NCI-H2029 treated with DMSO at 0.1 percent for 48 hours (cell line): ENCODE results near the gene RIMBP3C.
"Not testable (repeated sequence)": the region's sequence is repeated elsewhere in the genome, so short reads cannot be mapped to it uniquely, and the experiment has no call there.

Experiments used
- DNase-seq: peaks from one replicate; lab custom pipeline; 2025; lab: John Stamatoyannopoulos, UW

RIMBP3C gene

DNA sequence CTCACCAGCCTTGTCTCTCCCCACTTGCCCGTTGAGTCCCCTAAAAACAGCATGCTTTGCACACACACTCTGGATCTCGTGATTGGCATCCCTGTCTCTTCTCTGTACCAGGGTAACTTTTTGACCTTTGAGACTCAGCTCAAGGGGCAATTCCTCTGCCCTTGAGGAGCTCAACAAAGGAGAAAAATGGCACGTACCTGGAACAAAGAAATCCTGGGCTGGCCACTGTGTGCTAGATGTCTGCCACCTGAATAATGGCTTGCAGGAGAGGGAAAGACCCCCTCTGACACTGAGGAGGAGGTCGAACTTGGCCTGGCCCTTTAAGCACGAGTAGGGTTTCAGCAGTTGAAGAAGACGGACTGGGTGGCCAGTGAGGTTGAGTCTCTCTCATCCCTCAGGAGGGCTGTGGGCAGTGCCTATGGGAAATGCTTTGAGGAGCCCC is 22.1 kb upstream of the RIMBP3C start:
- DNase-seq: no peak

DNA sequence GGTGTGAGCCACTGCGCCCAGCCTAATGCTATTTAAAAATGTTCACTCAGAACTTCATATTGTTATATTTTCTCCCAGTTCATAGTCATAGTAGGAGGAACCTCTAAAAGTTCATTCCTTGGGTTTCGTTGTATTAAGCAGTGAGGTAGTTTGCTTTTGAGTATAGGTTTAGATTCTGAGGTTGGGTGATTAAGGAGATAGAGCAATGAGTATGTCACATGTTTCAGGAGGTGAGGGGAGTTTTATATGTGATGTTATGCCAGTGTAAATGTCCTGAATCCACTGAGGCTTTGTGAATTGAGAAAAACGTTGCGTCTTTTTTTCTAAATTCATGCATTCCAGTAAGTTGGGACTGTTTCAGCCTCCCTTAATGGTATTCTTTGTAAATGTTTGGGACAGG is 20.4 kb upstream of the RIMBP3C start:
- no peak for DNase-seq

DNA sequence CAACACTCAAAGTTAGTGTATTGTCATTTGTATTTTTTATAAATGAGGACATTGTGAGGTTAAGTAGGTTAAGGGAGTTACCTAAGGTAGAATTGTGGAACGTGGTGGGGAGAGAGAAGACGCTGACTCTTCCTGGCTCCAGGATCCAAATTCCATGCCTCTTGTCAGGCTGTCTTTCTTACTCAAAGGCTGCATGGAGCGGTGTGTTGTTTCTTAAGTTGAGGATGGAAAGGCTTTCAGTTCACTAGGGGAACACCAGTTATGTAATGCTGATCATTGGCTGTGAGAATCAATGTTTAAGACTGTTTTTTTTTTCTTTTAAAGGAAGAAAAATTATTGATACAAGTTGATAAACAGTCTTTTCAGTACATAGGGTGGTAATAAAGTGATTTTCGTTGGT is 19.1 kb upstream of the RIMBP3C start:
- no peak for DNase-seq

DNA sequence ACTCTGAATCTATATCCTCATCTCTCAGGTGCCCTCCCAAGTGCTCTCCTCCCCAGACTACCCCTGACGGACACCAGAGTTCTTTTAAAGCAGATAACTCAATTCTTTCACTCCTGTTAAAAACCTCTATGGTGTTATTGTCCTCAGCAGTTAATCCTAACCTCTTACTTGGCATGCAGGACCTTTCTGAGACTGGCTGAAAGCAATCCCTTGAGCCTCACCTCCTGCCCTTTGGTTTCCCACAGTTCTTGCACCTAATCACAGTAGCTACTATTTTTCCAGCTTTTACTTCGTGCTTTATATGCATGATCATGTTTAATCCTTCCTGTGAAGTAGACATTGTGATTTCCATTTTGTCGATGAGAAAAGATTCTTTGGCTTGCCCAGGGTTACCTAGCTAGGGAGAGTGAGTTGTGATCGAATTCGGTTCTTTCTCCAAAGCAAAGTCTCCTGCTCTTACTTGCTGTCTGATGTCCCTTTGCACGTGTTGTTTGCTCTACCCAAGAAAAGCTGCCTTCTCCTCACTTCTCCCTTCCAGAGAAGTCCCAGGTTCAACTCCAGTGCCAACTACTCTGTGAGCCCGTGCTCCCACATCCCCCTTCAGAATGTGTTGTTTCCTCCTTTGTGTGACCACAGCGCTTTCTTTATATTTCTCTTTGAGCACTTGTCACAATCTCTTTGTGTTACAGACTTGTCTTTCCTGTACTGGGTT is 18.4 kb upstream of the RIMBP3C start:
- no peak for DNase-seq

DNA sequence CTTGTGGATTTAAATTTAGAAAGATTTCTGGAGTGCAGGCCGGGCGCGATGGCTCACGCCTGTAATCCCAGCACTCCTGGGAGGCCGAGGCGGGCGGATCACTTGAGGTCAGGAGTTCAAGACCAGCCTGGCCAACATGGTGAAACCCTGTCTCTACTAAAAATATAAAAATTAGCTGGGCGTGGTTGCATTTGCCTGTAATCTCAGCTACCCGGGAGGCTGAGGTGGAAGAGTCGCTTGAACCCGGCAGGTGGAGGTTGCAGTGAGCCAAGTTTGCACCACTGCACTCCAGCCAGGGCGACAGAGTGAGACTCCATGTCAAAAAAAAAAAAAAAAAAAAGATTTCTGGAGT is 17.8 kb upstream of the RIMBP3C start:
- not testable (repeated sequence) for DNase-seq

DNA sequence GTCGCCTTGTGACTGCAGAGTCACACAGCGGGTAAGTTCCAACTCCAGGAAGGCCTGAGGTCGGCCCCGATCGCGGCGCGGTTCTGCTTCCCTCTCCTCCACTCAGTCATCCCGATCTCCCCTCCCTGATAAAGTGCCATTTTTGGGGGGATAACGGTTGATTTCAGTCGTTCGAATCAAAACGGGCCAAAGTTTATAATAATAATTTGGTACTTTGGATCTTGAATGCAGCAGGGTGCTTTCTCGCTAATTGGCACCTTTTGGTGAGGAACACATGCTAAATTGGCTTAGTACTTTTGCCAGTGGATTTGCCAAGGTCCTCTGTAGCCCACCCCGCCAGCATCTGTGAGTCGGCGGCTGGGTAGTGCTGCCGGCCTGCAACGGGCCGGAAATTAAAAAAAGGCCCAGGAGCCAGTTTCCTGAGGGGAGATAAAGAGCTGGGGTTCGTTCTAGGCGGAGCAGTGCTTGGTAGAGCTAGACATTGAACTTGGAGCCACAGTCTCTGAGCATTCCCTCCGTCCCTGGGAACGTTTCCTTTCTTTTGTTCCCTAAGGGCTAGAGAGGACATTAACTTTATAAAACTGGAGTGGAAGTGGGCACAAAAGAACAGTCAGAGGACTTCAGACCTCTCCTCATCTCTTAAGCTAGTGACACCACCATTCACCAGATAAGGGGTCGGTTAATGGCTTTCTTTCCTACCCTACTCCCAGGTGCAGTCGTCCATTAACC is 17.2 kb upstream of the RIMBP3C start:
- DNase-seq: no peak

DNA sequence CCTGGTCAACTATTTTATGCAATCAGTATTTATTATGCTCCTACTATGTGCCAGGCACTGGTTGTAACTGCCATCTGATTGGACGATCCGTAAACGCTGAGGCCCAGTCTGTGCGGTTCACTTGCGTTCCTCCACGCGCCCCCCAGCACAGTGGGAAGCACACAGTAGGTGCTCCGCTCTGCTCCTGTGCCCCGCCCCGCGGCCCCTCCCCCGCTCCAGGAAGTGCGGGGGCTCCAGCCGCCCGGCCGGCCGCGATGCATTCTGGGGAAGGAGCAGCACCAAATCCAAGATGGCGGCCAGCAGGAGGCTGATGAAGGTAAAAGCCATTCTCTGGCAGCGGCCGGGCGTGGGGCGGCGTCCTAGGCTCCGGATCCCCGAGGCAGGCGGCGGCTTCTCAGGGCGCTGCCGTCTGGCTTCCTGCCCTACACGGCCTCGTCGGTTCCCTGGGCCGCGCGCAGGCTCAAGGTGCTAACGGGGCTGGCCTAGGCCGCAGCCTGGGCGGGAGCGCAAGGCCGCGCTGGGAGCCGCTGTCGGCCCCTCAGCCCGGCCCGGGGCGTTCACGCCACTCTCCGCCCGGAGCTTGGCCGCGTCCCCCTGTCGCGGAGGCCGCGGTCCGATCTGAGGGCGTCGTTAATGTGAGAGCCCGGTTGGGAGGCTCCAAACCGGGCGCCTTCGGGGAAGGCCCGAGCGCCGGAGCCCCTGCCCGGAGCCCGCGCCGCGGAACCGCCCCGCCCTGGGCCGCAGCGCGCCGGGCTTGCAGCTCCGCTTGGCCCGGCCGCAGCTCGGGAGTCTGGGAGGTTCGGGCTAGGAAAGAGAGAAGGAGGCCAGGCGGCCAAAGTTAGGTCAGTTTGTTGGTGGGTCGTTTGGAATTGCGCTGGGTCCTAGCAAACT is 16.4 kb upstream of the RIMBP3C start, which contains the start of gene UBE2L3:
TSS of gene UBE2L3 (plus strand) at position 259 of the 891 bp plus-strand sequence. CDS start at position 290, 31 bp downstream.
- DNase-seq: no peak

DNA sequence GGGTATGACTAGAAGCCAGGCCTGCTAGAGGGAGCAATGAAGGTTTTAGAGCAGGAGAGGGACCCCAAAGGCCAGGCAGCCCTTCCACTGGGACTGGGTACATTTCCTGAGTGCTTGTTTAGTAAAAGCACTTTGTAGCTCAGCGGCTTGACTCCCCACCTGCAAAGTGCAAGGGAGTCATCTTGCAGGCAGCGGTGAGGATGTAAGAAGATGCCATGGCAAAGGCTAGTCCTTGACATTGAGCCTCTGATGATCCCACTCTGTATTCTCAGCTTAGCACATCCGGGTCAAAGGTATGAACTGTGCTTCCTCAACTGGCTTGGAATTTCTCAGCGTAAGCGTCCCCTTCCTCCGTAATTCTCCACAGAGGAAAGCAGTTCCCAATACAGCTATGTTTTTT is 13.2 kb upstream of the RIMBP3C start:
- DNase-seq: no peak

DNA sequence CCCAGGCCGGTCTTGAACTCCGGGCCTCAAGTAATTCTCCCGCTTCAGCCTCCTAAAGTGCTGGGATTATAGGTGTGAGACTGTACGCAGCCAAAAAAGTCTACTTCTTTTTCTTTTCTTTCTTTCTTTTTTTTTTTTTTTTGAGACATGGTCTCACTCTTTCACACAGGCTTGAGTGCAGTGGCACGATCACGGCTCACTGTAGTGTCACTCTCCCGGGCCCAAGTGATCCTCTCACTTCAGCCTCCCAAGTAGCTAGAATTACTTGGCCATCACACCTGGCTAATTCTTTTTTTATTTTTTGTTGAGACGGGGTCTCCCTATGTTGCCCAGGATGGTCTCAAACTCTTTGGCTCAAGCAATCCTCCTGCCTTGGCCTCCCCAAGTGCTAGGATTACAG is 12.7 kb upstream of the RIMBP3C start:
- no peak for DNase-seq

DNA sequence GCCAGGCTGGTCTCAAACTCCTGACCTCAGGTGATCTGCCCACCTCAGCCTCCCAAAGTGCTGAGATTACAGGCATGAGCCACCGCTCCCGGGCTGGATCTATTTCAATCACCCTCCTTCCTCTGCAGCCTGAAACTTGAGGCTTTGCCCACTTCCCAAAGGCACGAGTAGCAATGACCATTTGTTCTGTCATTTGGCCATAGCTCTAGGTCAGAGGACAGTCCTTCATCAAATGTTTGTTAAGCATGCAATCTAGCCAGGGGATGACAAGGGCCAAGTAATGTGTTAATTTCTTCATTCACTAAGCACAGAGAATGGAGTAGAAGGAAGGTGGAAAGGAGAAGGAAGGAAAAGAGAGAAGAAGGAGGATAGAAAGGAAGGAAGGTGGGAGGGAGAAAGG is 9.4 kb upstream of the RIMBP3C start:
- DNase-seq: not testable (repeated sequence)

DNA sequence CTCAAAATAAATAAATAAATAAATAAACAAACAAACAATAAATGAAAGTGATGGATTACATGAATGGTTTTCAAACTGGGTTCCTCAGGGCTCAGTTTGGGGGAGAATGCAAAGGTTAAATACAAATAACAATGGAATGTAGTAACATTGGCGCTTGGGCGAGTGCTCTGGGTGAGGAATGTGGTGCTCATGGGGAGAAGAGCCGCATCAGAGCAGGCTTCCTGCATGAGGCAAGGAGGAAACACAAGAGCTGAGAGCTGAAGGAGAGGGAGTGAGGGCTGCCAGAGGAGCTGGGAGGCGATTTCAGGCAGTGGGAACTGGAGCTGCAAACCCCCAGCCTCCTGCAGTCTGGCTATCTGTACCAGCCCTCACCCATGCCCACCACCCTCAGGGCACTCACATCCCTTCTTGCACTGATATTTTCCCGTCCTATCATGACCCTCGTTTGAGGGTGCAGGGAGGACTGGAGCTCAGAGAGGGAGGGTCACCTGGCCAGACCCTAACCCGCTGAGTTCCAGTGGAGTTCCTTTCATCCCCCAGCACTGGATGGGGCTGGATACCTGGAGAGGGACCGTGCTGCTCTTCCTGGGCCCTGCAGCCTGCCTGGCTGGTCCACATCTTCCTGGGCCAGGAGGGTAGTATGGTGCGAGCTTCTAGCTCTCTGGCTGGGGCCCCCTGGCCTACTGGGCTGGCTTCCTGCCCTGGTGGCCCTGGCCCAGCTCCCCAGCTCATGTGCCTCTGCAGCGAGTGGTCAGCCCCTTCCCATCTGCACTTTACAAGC is 8.3 kb upstream of the RIMBP3C start:
- not testable (repeated sequence) for DNase-seq

DNA sequence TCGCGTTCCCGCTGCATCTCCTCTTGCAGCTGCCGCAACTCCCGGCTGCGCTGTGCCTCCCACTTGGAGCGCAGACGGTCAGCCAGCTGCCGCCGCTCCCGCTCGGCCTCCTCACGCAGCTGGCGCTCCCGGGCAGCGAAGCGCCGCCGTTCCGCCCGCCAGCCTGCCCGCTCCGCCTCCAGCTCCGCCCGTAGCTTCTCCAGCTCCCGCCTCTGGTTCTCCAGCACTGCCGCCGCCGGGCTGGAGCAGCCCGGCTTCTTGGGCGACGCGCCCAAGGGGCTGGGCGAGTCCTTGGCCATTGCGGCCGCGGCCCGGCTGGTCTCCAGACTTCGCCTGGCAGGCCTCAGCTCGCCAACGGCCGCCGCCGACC is 598 bp downstream of the RIMBP3C start:
- not testable (repeated sequence) for DNase-seq

DNA sequence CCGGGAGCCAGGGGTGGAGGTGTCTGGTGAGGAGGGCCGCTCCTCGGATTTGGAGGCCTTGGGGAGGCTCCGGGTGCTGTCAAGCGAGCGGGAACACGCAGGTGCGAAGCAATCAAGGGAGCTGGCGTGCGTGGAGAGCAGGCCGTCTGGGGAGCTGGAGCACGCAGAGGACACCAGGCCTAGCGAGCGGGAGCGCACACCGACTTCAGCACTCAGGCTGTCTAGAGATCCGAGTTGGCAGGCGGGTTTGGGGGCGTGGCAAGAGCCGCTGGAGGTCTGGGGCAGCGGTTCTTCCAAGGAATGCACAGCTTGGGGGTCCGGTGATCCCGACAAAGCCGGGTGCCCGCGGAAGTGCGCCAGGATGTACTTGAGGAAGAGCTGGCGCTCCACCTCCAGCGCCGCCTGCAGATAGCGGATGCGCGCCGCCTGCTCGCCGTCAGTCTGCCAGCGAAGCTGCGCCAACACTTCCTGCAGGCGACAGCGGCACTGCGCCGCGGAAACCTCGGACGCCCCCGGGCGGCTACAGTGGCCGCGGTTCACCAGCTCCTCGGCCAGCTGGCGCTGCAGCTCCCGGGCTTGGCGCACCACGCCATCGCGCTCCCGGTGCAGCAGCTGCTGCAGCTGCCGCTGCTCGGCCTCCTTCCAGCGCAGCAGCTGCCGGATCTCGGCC is 1.1 kb downstream of the RIMBP3C start:
- not testable (repeated sequence) for DNase-seq

DNA sequence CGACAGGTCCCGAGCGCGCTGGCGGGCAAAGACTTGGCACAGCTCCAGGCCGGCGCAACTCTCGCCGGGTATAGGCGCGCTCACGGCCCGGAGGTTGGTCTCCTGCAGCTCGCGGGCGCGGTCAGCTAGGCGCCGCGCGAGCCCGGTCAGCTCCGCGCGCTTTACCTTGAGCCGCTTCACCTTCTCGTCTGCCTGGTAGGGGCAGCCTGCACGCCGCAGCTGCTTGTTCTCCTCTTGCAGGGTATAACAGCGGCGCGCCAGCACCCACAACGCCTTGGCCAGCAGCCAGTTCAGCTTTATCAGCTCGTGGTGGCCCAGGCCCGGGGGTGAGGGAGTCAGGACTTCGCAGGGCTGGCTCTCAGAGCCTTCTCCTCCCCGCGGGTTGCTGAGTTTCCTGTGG is 1.7 kb downstream of the RIMBP3C start:
- not testable (repeated sequence) for DNase-seq

DNA sequence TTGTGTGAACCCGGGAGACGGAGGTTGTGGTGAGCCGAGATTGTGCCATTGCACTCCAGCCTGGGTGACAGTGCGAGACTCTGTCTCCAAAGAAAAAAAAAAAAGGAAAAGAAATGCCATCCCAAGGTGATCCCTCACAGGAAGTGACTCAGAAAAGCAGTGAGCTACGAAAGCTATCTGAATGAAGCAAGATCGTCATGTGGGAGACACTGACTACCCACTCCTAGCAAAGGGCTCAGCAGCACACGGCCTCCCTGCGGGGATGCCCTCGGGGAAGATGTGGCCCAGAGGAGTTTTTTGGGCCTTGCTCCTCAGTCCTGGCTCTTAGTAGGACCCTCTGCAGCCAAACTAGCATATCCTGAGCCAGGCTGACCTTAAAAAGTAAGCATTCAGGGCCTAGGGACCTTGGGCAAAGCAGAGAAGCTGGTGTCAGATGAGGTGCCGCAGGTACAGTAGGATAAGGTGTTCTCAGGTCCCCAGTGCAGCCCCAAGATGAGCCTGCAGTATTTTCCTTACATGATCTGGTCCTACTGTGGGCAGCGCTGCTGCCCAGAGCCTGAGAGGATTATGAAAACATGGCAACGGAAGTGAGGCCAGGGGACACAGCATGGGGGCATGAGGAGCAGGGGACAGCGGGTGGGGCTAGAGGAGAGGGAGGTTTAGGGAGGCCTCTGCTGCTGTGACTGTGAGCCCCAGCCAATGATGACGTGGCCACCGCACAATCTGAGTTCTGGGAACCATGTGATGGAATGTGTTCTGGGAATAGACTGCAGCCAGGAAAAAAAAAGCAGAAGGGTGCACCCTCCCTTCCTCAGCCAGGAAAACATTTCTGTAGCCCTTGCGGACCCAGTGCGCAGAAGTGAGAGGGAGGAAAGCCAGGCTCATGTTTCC is 6.6 kb downstream of the RIMBP3C start:
- DNase-seq: not testable (repeated sequence)

DNA sequence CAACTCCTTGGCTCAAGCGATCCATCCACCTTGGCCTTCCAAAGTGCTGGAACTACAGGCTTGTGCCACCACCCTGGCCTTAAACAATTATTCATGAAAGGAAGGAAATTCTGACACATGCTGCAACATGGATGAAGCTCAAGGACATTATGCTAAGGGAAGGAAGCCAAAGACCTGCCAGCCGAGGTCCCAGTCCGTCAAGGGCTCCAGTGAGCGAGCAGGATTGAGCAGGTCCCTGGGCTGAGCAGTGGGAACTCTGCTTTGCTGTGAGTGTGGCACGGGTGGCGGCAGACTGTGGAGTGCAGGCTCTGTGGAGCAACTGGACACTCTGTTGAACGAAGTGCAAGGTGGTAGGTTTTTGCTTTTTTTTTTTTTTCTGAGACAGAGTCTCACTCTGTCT is 11.4 kb downstream of the RIMBP3C start:
- DNase-seq: not testable (repeated sequence)

DNA sequence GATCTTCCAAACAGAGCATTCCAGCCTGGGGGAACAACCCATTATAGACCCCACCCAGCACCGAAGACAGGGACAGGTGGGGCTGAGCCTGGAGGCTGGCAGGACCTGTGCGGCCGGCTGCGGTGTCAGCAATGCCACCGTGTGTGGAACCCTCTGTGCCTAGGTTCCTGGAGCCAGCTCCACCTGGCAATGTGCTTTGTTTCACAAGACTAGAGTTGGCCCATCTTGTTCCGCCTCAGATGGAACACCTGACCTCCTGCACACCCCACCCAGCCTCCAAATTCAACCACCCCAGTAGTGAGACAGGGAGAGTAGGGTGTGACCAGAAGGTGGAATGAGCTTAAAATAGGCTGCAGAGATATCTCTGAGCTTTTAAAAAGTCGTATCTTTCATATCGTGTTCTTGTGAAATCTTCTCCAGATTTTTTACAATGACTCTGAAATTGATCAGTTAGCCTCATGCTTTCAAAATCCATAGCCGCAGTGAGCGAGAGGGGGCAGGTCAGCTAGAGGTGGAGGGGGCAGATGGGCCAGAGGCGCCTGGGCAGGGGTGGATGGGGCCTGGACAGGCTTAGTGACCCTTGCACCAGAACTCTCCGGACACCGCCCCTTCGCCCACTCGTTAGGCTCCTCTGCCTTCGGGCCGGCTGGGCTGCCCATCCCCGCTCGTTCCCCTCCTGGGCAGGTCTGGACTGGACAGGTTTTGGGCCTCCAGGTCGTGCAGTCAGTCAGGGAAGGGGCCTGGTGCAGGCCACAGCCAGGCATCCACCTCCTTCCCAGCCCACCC is 18.2 kb downstream of the RIMBP3C start:
- DNase-seq: not testable (repeated sequence)

DNA sequence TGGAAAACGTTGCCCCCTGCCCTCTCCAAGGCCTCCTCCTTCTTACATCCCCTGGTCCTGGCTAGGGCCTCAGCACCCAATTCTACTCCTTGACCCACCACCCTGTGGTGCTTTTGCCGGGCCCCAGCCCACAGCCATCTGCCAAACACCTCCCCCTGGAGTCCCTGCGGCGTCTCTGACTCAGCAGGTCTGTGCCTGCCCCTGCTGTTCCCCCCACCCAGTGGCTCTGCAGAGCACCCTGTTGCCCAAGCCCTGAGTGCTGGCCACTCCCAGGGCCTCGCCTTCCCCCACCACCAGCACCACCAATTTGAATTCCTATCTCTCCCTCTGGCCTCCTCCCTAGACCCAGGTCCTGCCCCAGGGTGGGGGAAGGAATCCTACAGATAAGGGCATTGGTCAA is 19.7 kb downstream of the RIMBP3C start:
- DNase-seq: not testable (repeated sequence)
